Measurements from ENCODE around the gene MPPED1. TPM values are rescaled to one million over a fixed set of nuclear protein-coding genes. Genes with fewer than 3 reads are reported as not detected.

MPPED1 gene, protein sequence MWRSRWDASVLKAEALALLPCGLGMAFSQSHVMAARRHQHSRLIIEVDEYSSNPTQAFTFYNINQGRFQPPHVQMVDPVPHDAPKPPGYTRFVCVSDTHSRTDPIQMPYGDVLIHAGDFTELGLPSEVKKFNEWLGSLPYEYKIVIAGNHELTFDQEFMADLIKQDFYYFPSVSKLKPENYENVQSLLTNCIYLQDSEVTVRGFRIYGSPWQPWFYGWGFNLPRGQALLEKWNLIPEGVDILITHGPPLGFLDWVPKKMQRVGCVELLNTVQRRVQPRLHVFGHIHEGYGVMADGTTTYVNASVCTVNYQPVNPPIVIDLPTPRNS
- not detected in 2 replicates for total RNA-seq

DNA sequence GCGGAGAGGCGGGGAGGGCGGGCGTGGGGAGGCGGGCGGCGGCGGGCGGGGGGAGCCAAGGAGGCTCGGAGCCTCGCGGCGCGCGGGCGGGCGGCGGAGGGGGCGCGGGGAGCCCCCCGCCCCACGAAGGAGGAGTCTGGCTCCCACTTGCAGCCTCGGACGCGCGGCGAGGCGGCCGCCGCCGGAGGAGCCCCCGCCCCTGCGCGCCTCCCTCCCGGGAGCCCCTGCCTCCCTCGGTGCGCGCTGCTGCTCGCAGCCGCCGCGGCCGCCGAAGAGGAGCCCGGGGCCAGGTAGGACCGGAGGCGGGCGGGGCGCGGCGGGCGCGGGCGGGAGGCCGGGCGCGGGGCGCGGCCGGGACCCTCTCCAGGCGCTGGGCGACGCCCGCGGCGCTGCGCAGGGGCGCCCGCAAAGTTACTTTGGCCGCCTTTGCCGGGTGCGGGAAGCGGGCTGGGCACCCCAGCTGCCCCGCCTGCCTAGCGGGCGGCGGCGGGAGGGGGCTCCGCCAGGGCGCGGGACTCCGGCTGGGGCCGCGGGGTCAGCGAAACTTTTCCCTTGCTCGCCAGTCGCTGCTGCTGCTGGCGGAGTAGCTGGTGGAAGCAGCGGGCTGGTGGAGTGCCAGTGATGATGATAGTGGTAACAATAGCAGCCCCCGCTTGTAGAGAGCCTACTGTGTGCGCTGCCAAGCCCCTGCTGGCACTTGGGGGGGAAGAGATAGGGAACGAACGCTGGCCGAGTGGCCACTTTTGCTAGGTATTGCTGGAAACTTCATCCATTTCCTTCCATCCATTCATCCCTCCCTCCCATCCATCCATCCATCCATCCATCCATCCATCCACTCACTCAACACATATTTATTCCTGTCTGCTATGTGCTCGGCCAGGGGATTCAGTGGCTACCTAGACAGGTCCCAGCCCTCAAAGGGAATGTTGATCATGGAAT is at the start of gene MPPED1:
MPPED1 (plus strand) TSS at position 146 of the 939 bp plus-strand sequence. CDS start 12,972 bp downstream, outside the sequence.

Other genes starting within 250 kb of the MPPED1 start
- 60.3 and 80.7 TPM in 2 replicates for gene TTLL12, start 224.9 kb upstream of the MPPED1 start, total RNA-seq
- not detected in 2 replicates for gene SCUBE1, start 68.6 kb upstream of the MPPED1 start, total RNA-seq